ENCODE results near the gene TSC1.
"Not testable (repeated sequence)": the region's sequence is repeated elsewhere in the genome, so short reads cannot be mapped to it uniquely, and the experiment has no call there.

TSC1 gene

DNA sequence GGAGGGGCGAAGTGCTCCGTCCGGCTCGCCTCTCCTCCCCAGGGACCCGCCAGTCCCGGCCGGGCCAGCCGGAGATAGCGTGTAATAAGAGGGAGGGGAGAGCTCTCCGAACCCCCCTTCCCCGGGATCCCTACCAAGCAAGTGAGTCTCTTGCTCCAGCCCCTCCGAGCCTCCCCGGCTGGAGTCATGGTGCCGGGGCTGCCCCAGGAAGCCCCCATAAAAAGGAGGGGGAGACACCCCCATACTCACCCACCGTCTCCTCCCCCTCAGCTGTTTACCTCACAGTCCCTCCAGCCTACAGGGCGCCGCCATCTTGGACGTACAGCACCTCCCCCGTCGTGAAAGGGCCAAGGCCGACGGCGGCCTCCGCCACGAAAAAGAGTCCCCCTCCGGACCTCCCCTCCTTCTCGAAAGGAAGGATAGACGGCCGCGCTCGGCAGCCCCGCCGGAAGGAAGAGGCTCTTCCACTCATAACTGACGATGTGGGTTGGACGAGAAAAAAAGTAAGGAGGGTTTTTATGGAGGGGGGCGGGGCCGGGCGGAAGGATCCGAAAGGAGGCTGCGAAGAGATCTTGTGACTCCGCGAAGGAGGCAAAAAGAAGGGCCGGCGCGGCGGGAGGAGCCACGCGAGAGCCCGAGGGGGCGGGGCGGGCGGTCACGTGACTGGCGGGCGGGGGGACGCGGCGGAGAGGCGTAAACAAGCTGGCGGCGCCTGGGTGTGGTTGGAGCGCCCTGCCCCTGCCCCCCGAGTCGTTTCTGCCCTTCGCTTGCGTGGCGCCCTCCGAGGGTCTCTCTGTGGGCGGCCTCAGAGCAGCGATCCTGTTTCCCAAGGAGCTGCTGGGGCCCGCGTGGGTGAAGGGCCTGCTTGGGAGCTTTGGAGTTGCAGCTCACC is at the start of gene TSC1:
TSC1 (minus strand) TSS at position 323 of the 892 bp plus-strand sequence. CDS start 15,744 bp downstream, outside the sequence.
- Histone ChIP-seq H3K9ac (ENCODE audit: insufficient read length) (peak within 1 kb of the TSS; percentile 98), H3K4me3 (peak within 1 kb of the TSS; percentile 91), H3K9me3 (ENCODE audit: low read depth, low read length) (no peaks in the 10 kb centered on the region), H3K27ac (peak within 1 kb of the TSS; percentile 98), H3K36me3 (ENCODE audit: insufficient read depth, low read length) (no peaks in the 10 kb centered on the region)
- TF ChIP-seq FOXP2 (optimal IDR thresholded peaks at IDR 0.05; ENCODE audit: control extremely low read depth, extremely low read length, insufficient read depth): peak; percentile 96
- TF ChIP-seq POLR2AphosphoS5 (IDR thresholded peaks at IDR 0.05; ENCODE audit: borderline replicate concordance, low read depth, low read length): peak; percentile 68
- no peak for TF ChIP-seq EZH2 (IDR thresholded peaks at IDR 0.05)
- DNase-seq (ENCODE audit: low read depth, low spot score): peak; percentile 78

DNA sequence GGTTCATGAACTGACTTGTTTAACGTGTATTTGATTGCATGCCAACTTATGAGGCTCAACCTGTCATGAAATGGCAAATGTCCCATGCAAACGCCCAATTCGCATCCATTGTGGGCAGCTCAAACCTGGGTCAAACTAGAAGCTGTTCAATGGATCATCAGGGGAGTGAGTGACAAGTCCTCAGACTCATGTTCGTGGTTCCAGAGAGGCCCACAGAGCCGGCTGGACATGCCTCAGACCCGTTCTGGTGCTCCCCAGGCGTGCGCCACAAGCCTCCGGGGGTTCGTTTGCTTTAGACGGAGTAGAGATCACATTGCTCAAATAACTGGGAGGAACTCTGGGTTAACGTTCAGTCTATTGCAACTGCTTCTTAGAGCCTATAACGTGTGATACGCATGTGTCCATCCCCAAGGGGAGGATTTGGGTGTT is 49.1 kb upstream of the TSC1 start:
- TF ChIP-seq POLR2AphosphoS5 (IDR thresholded peaks at IDR 0.05; ENCODE audit: borderline replicate concordance, low read depth, low read length) (no peak), FOXP2 (optimal IDR thresholded peaks at IDR 0.05; ENCODE audit: control extremely low read depth, extremely low read length, insufficient read depth) (no peak), EZH2 (IDR thresholded peaks at IDR 0.05) (no peak)
- no peak for DNase-seq (ENCODE audit: low read depth, low spot score)
- H3K4me3 ChIP-seq: no peak overlapping the region

GRCh38 chr9:132991351-132992300 is 47.2 kb upstream of the TSC1 start:
- TF ChIP-seq EZH2 (IDR thresholded peaks at IDR 0.05) (no peak), POLR2AphosphoS5 (IDR thresholded peaks at IDR 0.05; ENCODE audit: borderline replicate concordance, low read depth, low read length) (no peak), FOXP2 (optimal IDR thresholded peaks at IDR 0.05; ENCODE audit: control extremely low read depth, extremely low read length, insufficient read depth) (no peak)
- H3K9ac ChIP-seq (ENCODE audit: insufficient read length): no peak overlapping the region
- H3K36me3 ChIP-seq (ENCODE audit: insufficient read depth, low read length): no peaks in the 10 kb centered on the region
- no peak overlapping the region for H3K27ac ChIP-seq
- no peaks in the 10 kb centered on the region for H3K9me3 ChIP-seq (ENCODE audit: low read depth, low read length)
- no peak overlapping the region for H3K4me3 ChIP-seq
- DNase-seq (ENCODE audit: low read depth, low spot score): no peak

More for the DNA sequence above, 49.1 kb upstream of the TSC1 start:
- Histone ChIP-seq H3K9me3 (ENCODE audit: low read depth, low read length) (no peaks in the 10 kb centered on the region), H3K27ac (no peak overlapping the region), H3K9ac (ENCODE audit: insufficient read length) (no peak overlapping the region), H3K36me3 (ENCODE audit: insufficient read depth, low read length) (no peaks in the 10 kb centered on the region)

DNA sequence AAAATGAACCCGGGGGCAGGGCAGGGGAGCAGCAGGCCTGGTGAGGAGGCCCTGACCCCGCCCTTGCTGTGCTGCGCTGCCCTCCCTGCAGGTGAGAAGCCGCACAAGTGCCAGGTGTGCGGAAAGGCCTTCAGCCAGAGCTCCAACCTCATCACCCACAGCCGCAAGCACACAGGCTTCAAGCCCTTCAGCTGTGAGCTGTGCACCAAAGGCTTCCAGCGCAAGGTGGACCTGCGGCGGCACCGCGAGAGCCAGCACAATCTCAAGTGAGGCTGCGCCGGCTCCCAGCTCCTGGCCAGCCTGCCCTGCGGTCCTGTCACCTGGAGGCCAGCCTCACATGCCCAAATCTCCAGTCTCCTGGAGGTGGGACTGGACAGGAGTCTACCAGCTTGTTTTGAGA is 46.4 kb upstream of the TSC1 start:
- H3K4me3 ChIP-seq: no peak overlapping the region
- no peaks in the 10 kb centered on the region for H3K36me3 ChIP-seq (ENCODE audit: insufficient read depth, low read length)
- TF ChIP-seq EZH2 (IDR thresholded peaks at IDR 0.05) (no peak), FOXP2 (optimal IDR thresholded peaks at IDR 0.05; ENCODE audit: control extremely low read depth, extremely low read length, insufficient read depth) (no peak), POLR2AphosphoS5 (IDR thresholded peaks at IDR 0.05; ENCODE audit: borderline replicate concordance, low read depth, low read length) (no peak)
- H3K27ac ChIP-seq: no peak overlapping the region
- no peaks in the 10 kb centered on the region for H3K9me3 ChIP-seq (ENCODE audit: low read depth, low read length)
- no peak overlapping the region for H3K9ac ChIP-seq (ENCODE audit: insufficient read length)
- no peak for DNase-seq (ENCODE audit: low read depth, low spot score)

- H3K9me3 ChIP-seq (ENCODE audit: low read depth, low read length); H3K27ac ChIP-seq; DNase-seq (ENCODE audit: low read depth, low spot score); H3K9ac ChIP-seq (ENCODE audit: insufficient read length); H3K4me3 ChIP-seq; H3K36me3 ChIP-seq (ENCODE audit: insufficient read depth, low read length): not testable (repeated sequence)
Measured at GRCh38 chr9:132989998-132990557, 45.7 kb upstream of the TSC1 start.

GRCh38 chr9:132989414-132989996 is 45.1 kb upstream of the TSC1 start:
- no peaks in the 10 kb centered on the region for H3K36me3 ChIP-seq (ENCODE audit: insufficient read depth, low read length)
- TF ChIP-seq EZH2 (IDR thresholded peaks at IDR 0.05) (no peak), FOXP2 (optimal IDR thresholded peaks at IDR 0.05; ENCODE audit: control extremely low read depth, extremely low read length, insufficient read depth) (no peak), POLR2AphosphoS5 (IDR thresholded peaks at IDR 0.05; ENCODE audit: borderline replicate concordance, low read depth, low read length) (no peak)
- no peak for DNase-seq (ENCODE audit: low read depth, low spot score)

DNA sequence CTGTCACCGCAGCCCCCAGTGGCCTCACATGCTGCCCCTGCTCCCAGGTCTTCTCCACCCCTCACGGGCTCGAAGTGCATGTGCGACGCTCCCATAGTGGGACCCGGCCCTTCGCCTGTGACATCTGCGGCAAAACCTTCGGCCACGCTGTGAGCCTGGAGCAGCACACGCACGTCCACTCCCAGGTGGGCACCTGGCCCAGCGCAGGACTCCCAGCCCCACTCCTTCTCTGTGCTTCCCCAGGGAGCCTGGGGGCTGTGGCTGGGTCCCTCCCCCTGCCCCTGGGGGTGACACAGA is 44.5 kb upstream of the TSC1 start:
- DNase-seq (ENCODE audit: low read depth, low spot score): no peak
- H3K27ac ChIP-seq: no peak overlapping the region
- H3K36me3 ChIP-seq (ENCODE audit: insufficient read depth, low read length): no peaks in the 10 kb centered on the region
- TF ChIP-seq FOXP2 (optimal IDR thresholded peaks at IDR 0.05; ENCODE audit: control extremely low read depth, extremely low read length, insufficient read depth) (no peak), POLR2AphosphoS5 (IDR thresholded peaks at IDR 0.05; ENCODE audit: borderline replicate concordance, low read depth, low read length) (no peak), EZH2 (IDR thresholded peaks at IDR 0.05) (no peak)
- no peaks in the 10 kb centered on the region for H3K9me3 ChIP-seq (ENCODE audit: low read depth, low read length)
- no peak overlapping the region for H3K4me3 ChIP-seq
- H3K9ac ChIP-seq (ENCODE audit: insufficient read length): no peak overlapping the region

More at GRCh38 chr9:132989414-132989996, 45.1 kb upstream of the TSC1 start:
- H3K9ac ChIP-seq (ENCODE audit: insufficient read length): no peak overlapping the region
- no peak overlapping the region for H3K4me3 ChIP-seq
- no peaks in the 10 kb centered on the region for H3K9me3 ChIP-seq (ENCODE audit: low read depth, low read length)
- H3K27ac ChIP-seq: no peak overlapping the region
